Naive thymus-derived CD4-positive, alpha-beta T cell (primary cell): Measurements from ENCODE around the gene SYNPO. TPM values are rescaled to one million over a fixed set of nuclear protein-coding genes. Genes with fewer than 3 reads are reported as not detected.

Source experiments
- ATAC-seq: fragments of 150-1000 bp; cut with Tn5 transposase; 2 replicates; pipeline ENCODE4 v1.10.0; 2021; ENCODE audit warnings: mild to moderate bottlenecking, moderate library complexity
- CTCF ChIA-PET: fragments of 350-600 bp; sonication (Branson Sonifier 250); formaldehyde crosslinking; loops from one replicate; lab custom pipeline; 2021; ENCODE audit warnings: antibody characterized with exemption; lab: Charles Lee
- POLR2A ChIA-PET: fragments of 350-600 bp; sonication (Branson Sonifier 250); formaldehyde crosslinking; loops from one replicate; lab custom pipeline; 2021; ENCODE audit warnings: antibody characterized with exemption, inconsistent platforms; lab: Charles Lee
- DNase-seq, 9 donors: peaks; one replicate each; pipeline versions ENCODE4 v3.0.0 to v3.0.0-alpha.2; 2020 to 2022; ENCODE audit warnings: mixed read lengths in 1 of 9
- H3K27ac ChIP-seq: one replicate; pipeline ENCODE4 v1.7.0; 2013; ENCODE audit warnings: mild to moderate bottlenecking, low read depth, low read length, moderate library complexity
- H3K27me3 ChIP-seq, 2 donors: one replicate each; pipeline ENCODE4 v1.7.0; 2013; ENCODE audit warnings: low read length in 2 of 2, mild to moderate bottlenecking in 2 of 2, moderate library complexity in 2 of 2; ENCODE audit not compliant: control insufficient read depth in 2 of 2, insufficient read depth in 2 of 2
- H3K36me3 ChIP-seq, 3 experiments: 1 replicate in 2 of 3; 2 replicates in 1 of 3; pipeline ENCODE4 v1.7.0; 2013; ENCODE audit warnings: low read length in 3 of 3, mild to moderate bottlenecking in 3 of 3, moderate library complexity in 1 of 3; ENCODE audit not compliant: insufficient read depth in 3 of 3, control insufficient read depth in 2 of 3
- H3K4me1 ChIP-seq, 2 donors: one replicate each; pipeline ENCODE4 v1.7.0; 2013; ENCODE audit warnings: low read length in 2 of 2, mild to moderate bottlenecking in 2 of 2, moderate library complexity in 1 of 2; ENCODE audit not compliant: control insufficient read depth in 2 of 2, insufficient read depth in 2 of 2
- H3K4me3 ChIP-seq: 2 replicates; pipeline ENCODE4 v1.7.0; 2013; ENCODE audit warnings: mild to moderate bottlenecking, low read length
- H3K9me3 ChIP-seq, 3 experiments: 1 replicate in 2 of 3; 2 replicates in 1 of 3; pipeline ENCODE4 v1.7.0; 2013; ENCODE audit warnings: low read length in 3 of 3; ENCODE audit not compliant: control insufficient read depth in 2 of 3
- H3K27ac Mint-ChIP-seq, 9 donors: one replicate each; pipeline ENCODE4 v1.8.0; 2020 to 2022; ENCODE audit warnings: mixed read lengths in 9 of 9, mild to moderate bottlenecking in 8 of 9, moderate library complexity in 5 of 9, inconsistent platforms in 2 of 9
- H3K27me3 Mint-ChIP-seq, 5 donors: one replicate each; pipeline ENCODE4 v1.8.0; 2021 to 2022; ENCODE audit warnings: mixed read lengths in 5 of 5, mild to moderate bottlenecking in 1 of 5
- H3K36me3 Mint-ChIP-seq, 5 donors: one replicate each; pipeline ENCODE4 v1.8.0; 2020 to 2022; ENCODE audit warnings: mixed read lengths in 5 of 5, mild to moderate bottlenecking in 3 of 5, inconsistent platforms in 1 of 5
- H3K4me1 Mint-ChIP-seq, 7 donors: one replicate each; pipeline ENCODE4 v1.8.0; 2020 to 2022; ENCODE audit warnings: mixed read lengths in 7 of 7, mild to moderate bottlenecking in 3 of 7, inconsistent platforms in 1 of 7
- H3K4me3 Mint-ChIP-seq, 10 donors: one replicate each; pipeline ENCODE4 v1.8.0; 2020 to 2022; ENCODE audit warnings: mild to moderate bottlenecking in 10 of 10, mixed read lengths in 10 of 10, moderate library complexity in 6 of 10, inconsistent platforms in 2 of 10
- H3K9me3 Mint-ChIP-seq, 11 donors: one replicate each; pipeline ENCODE4 v1.8.0; 2020 to 2022; ENCODE audit warnings: mixed read lengths in 11 of 11, mild to moderate bottlenecking in 4 of 11, inconsistent platforms in 1 of 11, moderate library complexity in 1 of 11
- intact Hi-C, 2 donors: fragments of 100-400 bp; cut with micrococcal nuclease; formaldehyde crosslinking; loops; one replicate each; pipeline ENCODE4 v1.15.1; 2023
- polyA plus RNA-seq, 2 donors: library from polyadenylated mRNA; unstranded; fragments of 300-500 nt; fragmentation: Illumina TruSeq; gene quantifications; one replicate each; pipeline ENCODE4 v1.2.3, GENCODE V29; 2021
- total RNA-seq, 6 experiments: library from RNA in 5 of 6; stranded (reverse) in 5 of 6; gene quantifications; 1 replicate in 5 of 6; 2 replicates in 1 of 6; pipeline ENCODE4 v1.2.3 and lab custom pipeline; 2021 to 2026

Gene SYNPO
- total and polyA plus RNA-seq, 7 experiments from 2014 or later, result 0.07 to 0.59 (median 0.12) TPM; not detected in 3

DNA sequence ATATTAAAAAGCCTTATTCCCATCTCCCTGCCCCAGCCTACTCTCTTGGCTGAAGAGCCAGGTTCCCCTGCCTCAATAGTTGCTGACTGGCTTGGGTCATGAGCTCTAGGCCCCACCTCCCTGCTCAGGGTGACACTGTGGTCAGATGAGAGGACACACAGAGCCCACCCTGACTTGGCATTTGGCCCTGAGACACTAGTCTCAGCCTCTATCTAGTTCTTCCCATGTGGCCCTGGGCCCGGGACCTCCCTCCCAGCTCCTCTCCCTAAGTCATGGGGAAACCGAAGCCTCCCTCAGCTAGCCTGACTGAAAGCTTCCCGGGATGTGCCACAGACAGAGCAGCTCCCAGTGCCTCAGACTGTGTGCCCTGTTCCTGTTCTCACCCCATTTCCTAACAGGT, 14.8 kb downstream of the SYNPO start:
- CTCF ChIA-PET, result interaction anchor here (0.5 to 2.2 kb wide), 4 partner anchors 9 to 436 kb away, joined by 3 to 6 read pairs (median 4); no protein-coding TSS in a partner anchor
- peaks cover 0 to 2% (median 0%) of the 10 kb centered on the region in 11 donors for H3K9me3 Mint-ChIP-seq

DNA sequence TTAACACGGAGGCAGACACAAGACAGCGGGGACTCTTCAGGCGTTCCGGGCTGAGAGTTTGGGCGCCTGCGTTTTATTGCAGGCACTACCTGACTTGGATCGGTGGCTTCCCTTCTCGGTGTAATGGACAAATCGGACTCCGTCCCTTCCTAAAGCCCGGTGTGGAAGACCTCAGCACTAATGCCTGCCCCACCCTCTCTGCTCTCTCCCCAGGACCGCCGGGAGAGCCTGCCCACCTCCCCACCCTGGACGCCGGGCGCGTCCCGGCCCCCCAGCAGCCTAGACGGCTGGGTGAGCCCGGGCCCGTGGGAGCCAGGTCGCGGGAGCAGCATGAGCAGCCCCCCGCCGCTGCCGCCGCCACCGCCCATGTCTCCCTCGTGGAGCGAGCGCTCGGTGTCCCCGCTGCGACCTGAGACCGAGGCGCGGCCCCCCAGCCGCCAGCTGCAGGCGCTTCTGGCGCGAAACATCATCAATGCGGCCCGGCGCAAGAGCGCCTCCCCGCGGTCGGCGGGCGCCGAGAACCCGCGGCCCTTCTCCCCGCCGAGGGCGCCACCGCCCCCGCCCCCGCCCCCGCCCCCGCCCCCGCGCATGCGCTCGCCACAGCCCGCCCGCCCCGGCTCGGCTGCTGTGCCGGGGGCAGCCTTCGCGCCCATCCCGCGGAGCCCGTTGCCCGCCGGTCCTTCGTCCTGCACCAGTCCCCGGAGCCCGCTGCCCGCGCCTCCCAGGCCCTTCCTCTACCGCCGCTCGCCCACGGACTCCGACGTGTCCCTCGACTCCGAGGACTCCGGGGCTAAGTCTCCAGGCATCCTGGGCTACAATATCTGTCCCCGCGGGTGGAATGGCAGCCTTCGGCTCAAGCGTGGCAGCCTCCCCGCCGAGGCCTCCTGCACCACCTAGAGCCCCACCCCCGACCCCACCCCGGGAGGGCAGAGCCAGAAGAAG, 16.0 kb downstream of the SYNPO start:
- H3K36me3 Mint-ChIP-seq, result no peaks in the 10 kb centered on the region
- DNase-seq (peak; percentile 74 to 88 (median 83)), ATAC-seq (peak; percentile 96)
- ChIA-PET CTCF (interaction anchor here (1.0 to 1.7 kb wide), 4 partner anchors 83 to 434 kb away, joined by 3 to 9 read pairs (median 4); partner anchors contain the start of gene IRGM), POLR2A (interaction anchor here (1.1 kb wide), 1 partner anchor 207 kb away, joined by 3 read pairs; the partner anchor contains the start of gene RPS14)
- Histone ChIP-seq H3K27ac (peak overlapping the region; percentile 63), H3K9me3 (no peaks in the 10 kb centered on the region), H3K27me3 (no peaks in the 10 kb centered on the region), H3K4me3 (peak overlapping the region; percentile 75), H3K36me3 (no peaks in the 10 kb centered on the region), H3K4me1 (peaks cover 0 to 4% of the 10 kb centered on the region in 2 donors)
- peaks cover 0 to 12% (median 5%) of the 10 kb centered on the region in 7 donors for H3K4me1 Mint-ChIP-seq
- peak overlapping the region; percentile 75 to 90 (median 84) for H3K4me3 Mint-ChIP-seq
- intact Hi-C loops, result loop anchor here (1.0 to 5.0 kb wide), 11 partner anchors 32 to 208 kb away; partner anchors contain the start of genes IRGM (in 1 of the 2), RBM22 (in 1 of the 2), RPS14 (in 1 of the 2) and SMIM3 (in 1 of the 2)
- peaks cover 0 to 2% (median 0%) of the 10 kb centered on the region in 11 donors for H3K9me3 Mint-ChIP-seq
- H3K27me3 Mint-ChIP-seq, result peaks cover 0 to 19% (median 0%) of the 10 kb centered on the region in 5 donors
- H3K27ac Mint-ChIP-seq, result peak overlapping the region in 7 of 9 donors; percentile 17 to 74 (median 54)

More for the DNA sequence above, 14.8 kb downstream of the SYNPO start:
- H3K36me3 Mint-ChIP-seq, result no peaks in the 10 kb centered on the region
- POLR2A ChIA-PET, result interaction anchor here (1.2 kb wide), 1 partner anchor 9 kb away, joined by 3 read pairs; no protein-coding TSS in a partner anchor
- H3K4me1 Mint-ChIP-seq, result peaks cover 0 to 12% (median 5%) of the 10 kb centered on the region in 7 donors
- no peaks in the 10 kb centered on the region for H3K27me3 ChIP-seq
- peaks cover 0 to 17% (median 0%) of the 10 kb centered on the region in 5 donors for H3K27me3 Mint-ChIP-seq
- intact Hi-C loops, result loop anchor here in 1 of 2 donors (5.0 kb wide), 1 partner anchor 127 kb away; no protein-coding TSS in a partner anchor
- DNase-seq (no peak), ATAC-seq (no peak)
- no peak overlapping the region for H3K27ac Mint-ChIP-seq
- H3K27ac ChIP-seq, result no peak overlapping the region
- H3K4me1 ChIP-seq, result peaks cover 0 to 4% of the 10 kb centered on the region in 2 donors
- H3K4me3 Mint-ChIP-seq, result peak overlapping the region in 3 of 10 donors; percentile 13 to 75 (median 51)
- no peaks in the 10 kb centered on the region for H3K36me3 ChIP-seq
- no peaks in the 10 kb centered on the region for H3K9me3 ChIP-seq
- H3K4me3 ChIP-seq, result no peak overlapping the region

DNA sequence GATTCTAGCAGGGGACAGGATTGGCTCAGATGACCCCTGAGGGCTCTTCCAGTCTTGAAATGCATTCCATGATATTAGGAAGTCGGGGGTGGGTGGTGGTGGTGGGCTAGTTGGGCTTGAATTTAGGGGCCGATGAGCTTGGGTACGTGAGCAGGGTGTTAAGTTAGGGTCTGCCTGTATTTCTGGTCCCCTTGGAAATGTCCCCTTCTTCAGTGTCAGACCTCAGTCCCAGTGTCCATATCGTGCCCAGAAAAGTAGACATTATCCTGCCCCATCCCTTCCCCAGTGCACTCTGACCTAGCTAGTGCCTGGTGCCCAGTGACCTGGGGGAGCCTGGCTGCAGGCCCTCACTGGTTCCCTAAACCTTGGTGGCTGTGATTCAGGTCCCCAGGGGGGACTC, 17.7 kb downstream of the SYNPO start:
- Mint-ChIP-seq H3K4me3 (peak overlapping the region in 6 of 10 donors; percentile 75 to 86 (median 80)), H3K9me3 (peaks cover 0 to 2% (median 0%) of the 10 kb centered on the region in 11 donors), H3K27ac (peak overlapping the region in 5 of 9 donors; percentile 17 to 93 (median 64)), H3K27me3 (peaks cover 0 to 19% (median 4%) of the 10 kb centered on the region in 5 donors), H3K36me3 (no peaks in the 10 kb centered on the region), H3K4me1 (peaks cover 0 to 12% (median 5%) of the 10 kb centered on the region in 7 donors)
- intact Hi-C loops, result loop anchor here in 1 of 2 donors (5.0 kb wide), 1 partner anchor 124 kb away; no protein-coding TSS in a partner anchor
- no peak overlapping the region for H3K27ac ChIP-seq
- CTCF ChIA-PET, result no interaction called here
- H3K36me3 ChIP-seq, result no peaks in the 10 kb centered on the region
- H3K4me3 ChIP-seq, result no peak overlapping the region
- peaks cover 0 to 4% of the 10 kb centered on the region in 2 donors for H3K4me1 ChIP-seq
- POLR2A ChIA-PET, result interaction anchor here (1.0 to 1.3 kb wide), 2 partner anchors 42 to 209 kb away, joined by 4 to 5 read pairs; partner anchors contain the start of genes RBM22 and RPS14
- DNase-seq, result no peak
- ATAC-seq, result no peak
- no peaks in the 10 kb centered on the region for H3K9me3 ChIP-seq
- H3K27me3 ChIP-seq, result no peaks in the 10 kb centered on the region

DNA sequence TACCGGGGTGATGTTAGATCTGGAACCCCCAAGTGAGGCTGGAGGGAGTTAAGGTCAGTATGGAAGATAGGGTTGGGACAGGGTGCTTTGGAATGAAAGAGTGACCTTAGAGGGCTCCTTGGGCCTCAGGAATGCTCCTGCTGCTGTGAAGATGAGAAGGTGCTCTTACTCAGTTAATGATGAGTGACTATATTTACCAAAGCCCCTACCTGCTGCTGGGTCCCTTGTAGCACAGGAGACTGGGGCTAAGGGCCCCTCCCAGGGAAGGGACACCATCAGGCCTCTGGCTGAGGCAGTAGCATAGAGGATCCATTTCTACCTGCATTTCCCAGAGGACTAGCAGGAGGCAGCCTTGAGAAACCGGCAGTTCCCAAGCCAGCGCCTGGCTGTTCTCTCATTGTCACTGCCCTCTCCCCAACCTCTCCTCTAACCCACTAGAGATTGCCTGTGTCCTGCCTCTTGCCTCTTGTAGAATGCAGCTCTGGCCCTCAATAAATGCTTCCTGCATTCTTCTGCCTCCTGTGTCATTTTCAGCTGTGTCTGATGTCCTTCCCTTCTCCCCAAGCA, 18.3 kb downstream of the SYNPO start:
- H3K4me1 Mint-ChIP-seq, result peaks cover 0 to 12% (median 5%) of the 10 kb centered on the region in 7 donors
- peak overlapping the region in 2 of 9 donors; percentile 51 to 59 for H3K27ac Mint-ChIP-seq
- intact Hi-C loops, result loop anchor here in 1 of 2 donors (5.0 kb wide), 1 partner anchor 124 kb away; no protein-coding TSS in a partner anchor
- peak overlapping the region in 2 of 10 donors; percentile 10 to 18 for H3K4me3 Mint-ChIP-seq
- peaks cover 0 to 2% (median 0%) of the 10 kb centered on the region in 11 donors for H3K9me3 Mint-ChIP-seq
- no peaks in the 10 kb centered on the region for H3K9me3 ChIP-seq
- no peaks in the 10 kb centered on the region for H3K36me3 Mint-ChIP-seq
- H3K27me3 Mint-ChIP-seq, result peaks cover 0 to 19% (median 4%) of the 10 kb centered on the region in 5 donors
- H3K27ac ChIP-seq, result no peak overlapping the region
- H3K27me3 ChIP-seq, result no peaks in the 10 kb centered on the region
- DNase-seq, result no peak
- H3K4me1 ChIP-seq, result peaks cover 0 to 4% of the 10 kb centered on the region in 2 donors
- no peak for ATAC-seq
- no peak overlapping the region for H3K4me3 ChIP-seq
- H3K36me3 ChIP-seq, result no peaks in the 10 kb centered on the region
- POLR2A ChIA-PET, result interaction anchor here (1.0 kb wide), 1 partner anchor 210 kb away, joined by 4 read pairs; the partner anchor contains the start of gene RPS14
- CTCF ChIA-PET, result no interaction called here

DNA sequence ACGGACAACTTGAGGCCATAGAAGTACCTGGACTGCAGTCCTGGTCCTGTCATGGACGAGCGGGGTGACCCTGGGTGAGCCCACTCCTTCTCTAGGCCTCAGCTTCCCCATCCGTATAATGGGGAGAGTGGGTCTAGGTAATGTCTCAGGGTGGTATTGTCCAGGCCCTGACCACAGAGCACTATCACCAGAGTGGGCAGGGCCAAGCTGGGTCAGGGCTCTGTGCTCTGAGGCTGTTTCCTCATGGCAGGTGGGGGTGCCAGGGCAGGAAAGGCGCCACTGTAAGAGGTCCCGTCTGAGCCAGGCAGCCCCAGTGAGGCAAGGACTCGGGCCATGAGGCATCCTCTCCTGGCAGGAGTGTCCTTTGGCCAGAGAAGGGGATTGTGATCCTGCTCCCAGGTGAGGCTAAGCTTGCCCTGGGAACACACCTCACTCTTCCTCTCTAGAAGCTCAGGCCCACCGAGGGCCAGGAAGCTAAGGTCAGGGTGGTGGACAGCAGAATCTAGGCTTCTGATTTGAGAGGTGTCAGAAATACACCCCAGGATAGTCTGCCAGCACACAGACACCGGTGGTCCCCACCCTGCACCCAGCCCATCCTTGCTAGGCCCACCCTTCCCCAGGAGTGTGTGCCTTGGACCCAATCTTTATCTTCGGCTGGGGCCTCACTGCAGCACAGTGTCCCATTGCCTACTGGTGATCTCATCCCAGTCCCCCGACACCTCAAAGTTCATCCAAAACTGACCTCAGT, 19.1 kb downstream of the SYNPO start:
- peak overlapping the region in 1 of 9 donors; percentile 51 for H3K27ac Mint-ChIP-seq
- ChIA-PET CTCF (no interaction called here), POLR2A (no interaction called here)
- peaks cover 0 to 17% (median 4%) of the 10 kb centered on the region in 5 donors for H3K27me3 Mint-ChIP-seq
- no peak overlapping the region for H3K4me3 Mint-ChIP-seq
- Histone ChIP-seq H3K4me3 (no peak overlapping the region), H3K9me3 (no peaks in the 10 kb centered on the region), H3K27me3 (no peaks in the 10 kb centered on the region), H3K27ac (no peak overlapping the region), H3K4me1 (peaks cover 0 to 4% of the 10 kb centered on the region in 2 donors), H3K36me3 (no peaks in the 10 kb centered on the region)
- intact Hi-C loops, result loop anchor here in 1 of 2 donors (5.0 kb wide), 1 partner anchor 123 kb away; no protein-coding TSS in a partner anchor
- peaks cover 0 to 2% (median 0%) of the 10 kb centered on the region in 11 donors for H3K9me3 Mint-ChIP-seq
- H3K4me1 Mint-ChIP-seq, result peaks cover 0 to 12% (median 5%) of the 10 kb centered on the region in 7 donors
- no peaks in the 10 kb centered on the region for H3K36me3 Mint-ChIP-seq
- DNase-seq, result no peak
- ATAC-seq, result no peak
